CD4-positive, alpha-beta T cell (primary cell): Measurements from ENCODE around the gene VWA3B. TPM values are rescaled to one million over a fixed set of nuclear protein-coding genes. Genes with fewer than 3 reads are reported as not detected.

Experiments used
- ATAC-seq: fragments of 200-7000 bp; cut with Tn5 transposase; one replicate; pipeline ENCODE4 v1.10.0; 2022; ENCODE audit warnings: mild to moderate bottlenecking; ENCODE audit not compliant: poor library complexity
- CTCF ChIA-PET: fragments of 350-600 bp; sonication (Branson Sonifier 250); formaldehyde crosslinking; loops from one replicate; lab custom pipeline; 2021; ENCODE audit warnings: antibody characterized with exemption, inconsistent platforms; lab: Charles Lee
- POLR2A ChIA-PET: fragments of 350-600 bp; sonication (Branson Sonifier 250); formaldehyde crosslinking; loops from one replicate; lab custom pipeline; 2021; ENCODE audit warnings: antibody characterized with exemption, inconsistent platforms; lab: Charles Lee
- DNase-seq, 14 experiments: peaks; one replicate each; pipeline ENCODE4 v3.0.0-alpha.2; 2013 to 2020; ENCODE audit warnings: mixed read lengths in 2 of 14
- H3K27ac ChIP-seq, 2 donors: one replicate each; pipeline versions ENCODE4 v1.5.1 to v1.7.0; 2013; ENCODE audit warnings: low read length in 2 of 2, low read depth in 1 of 2, mild to moderate bottlenecking in 1 of 2
- H3K27me3 ChIP-seq, 2 experiments: 1 replicate in 1 of 2; 2 replicates in 1 of 2; pipeline versions ENCODE4 v1.6.1 to v1.7.0; 2013; ENCODE audit warnings: low read length in 2 of 2, control low read depth in 1 of 2, mild to moderate bottlenecking in 1 of 2, moderate library complexity in 1 of 2; ENCODE audit not compliant: insufficient read depth in 2 of 2, control insufficient read depth in 1 of 2
- H3K36me3 ChIP-seq: one replicate; pipeline ENCODE4 v1.6.1; 2013; ENCODE audit warnings: low read length, control low read depth; ENCODE audit not compliant: insufficient read depth
- H3K4me1 ChIP-seq: one replicate; pipeline ENCODE4 v1.6.1; 2013; ENCODE audit warnings: low read length, control low read depth; ENCODE audit not compliant: insufficient read depth
- H3K4me3 ChIP-seq: one replicate; pipeline ENCODE4 v1.5.1; 2013; ENCODE audit warnings: mild to moderate bottlenecking, low read length, moderate library complexity
- H3K9me3 ChIP-seq, 2 experiments: 1 replicate in 1 of 2; 2 replicates in 1 of 2; pipeline versions ENCODE4 v1.6.1 to v1.7.0; 2013; ENCODE audit warnings: low read length in 2 of 2, mild to moderate bottlenecking in 2 of 2, control low read depth in 1 of 2, moderate library complexity in 1 of 2; ENCODE audit not compliant: control insufficient read depth in 1 of 2, insufficient read depth in 1 of 2
- H3K27ac Mint-ChIP-seq: one replicate; pipeline ENCODE4 v1.8.0; 2020; ENCODE audit warnings: mixed read lengths
- H3K27me3 Mint-ChIP-seq: one replicate; pipeline ENCODE4 v1.8.0; 2021; ENCODE audit warnings: mixed read lengths
- H3K36me3 Mint-ChIP-seq: one replicate; pipeline ENCODE4 v1.8.0; 2021; ENCODE audit warnings: low read depth, mixed read lengths
- H3K4me1 Mint-ChIP-seq: one replicate; pipeline ENCODE4 v1.8.0; 2021; ENCODE audit warnings: low read depth, mixed read lengths
- H3K4me3 Mint-ChIP-seq: one replicate; pipeline ENCODE4 v1.8.0; 2020; ENCODE audit warnings: mild to moderate bottlenecking, mixed read lengths
- H3K9me3 Mint-ChIP-seq: one replicate; pipeline ENCODE4 v1.8.0; 2020; ENCODE audit warnings: mixed read lengths
- intact Hi-C, 2 experiments: fragments of 100-400 bp; cut with DNase I in 1 of 2; cut with micrococcal nuclease in 1 of 2; formaldehyde crosslinking; loops; one replicate each; pipeline versions ENCODE4 v1.15.1 to v1.9.0; 2023 to 2025; cut with DNase I, micrococcal nuclease
- total RNA-seq, 174 experiments: library from RNA in 2 of 174; stranded (reverse) in 2 of 174; gene quantifications; one replicate each; pipeline ENCODE4 v1.2.3 and lab custom pipeline; 2021 to 2026
- TF ChIP-seq, protein P1 (sequence below): fragments of 200-600 bp; IDR thresholded peaks from one replicate; pipeline ENCODE4 v1.8.0; 2022; ENCODE audit warnings: antibody characterized with exemption, mild to moderate bottlenecking

Gene VWA3B
- total RNA-seq, 2 experiments from 2014 or later = not detected

- Histone ChIP-seq H3K9me3 (peaks cover 0 to 9% of the 10 kb centered on the region in 2 experiments), H3K27ac (no peak overlapping the region), H3K4me1 (no peaks in the 10 kb centered on the region), H3K4me3 (no peak overlapping the region), H3K27me3 (peaks cover 11 to 31% of the 10 kb centered on the region in 2 experiments), H3K36me3 (no peaks in the 10 kb centered on the region)
- ATAC-seq = no peak
- Mint-ChIP-seq H3K4me1 (no peaks in the 10 kb centered on the region), H3K9me3 (no peaks in the 10 kb centered on the region), H3K27ac (no peak overlapping the region), H3K4me3 (no peak overlapping the region), H3K36me3 (no peaks in the 10 kb centered on the region), H3K27me3 (peaks cover 63% of the 10 kb centered on the region)
- TF ChIP-seq, protein P1, sequence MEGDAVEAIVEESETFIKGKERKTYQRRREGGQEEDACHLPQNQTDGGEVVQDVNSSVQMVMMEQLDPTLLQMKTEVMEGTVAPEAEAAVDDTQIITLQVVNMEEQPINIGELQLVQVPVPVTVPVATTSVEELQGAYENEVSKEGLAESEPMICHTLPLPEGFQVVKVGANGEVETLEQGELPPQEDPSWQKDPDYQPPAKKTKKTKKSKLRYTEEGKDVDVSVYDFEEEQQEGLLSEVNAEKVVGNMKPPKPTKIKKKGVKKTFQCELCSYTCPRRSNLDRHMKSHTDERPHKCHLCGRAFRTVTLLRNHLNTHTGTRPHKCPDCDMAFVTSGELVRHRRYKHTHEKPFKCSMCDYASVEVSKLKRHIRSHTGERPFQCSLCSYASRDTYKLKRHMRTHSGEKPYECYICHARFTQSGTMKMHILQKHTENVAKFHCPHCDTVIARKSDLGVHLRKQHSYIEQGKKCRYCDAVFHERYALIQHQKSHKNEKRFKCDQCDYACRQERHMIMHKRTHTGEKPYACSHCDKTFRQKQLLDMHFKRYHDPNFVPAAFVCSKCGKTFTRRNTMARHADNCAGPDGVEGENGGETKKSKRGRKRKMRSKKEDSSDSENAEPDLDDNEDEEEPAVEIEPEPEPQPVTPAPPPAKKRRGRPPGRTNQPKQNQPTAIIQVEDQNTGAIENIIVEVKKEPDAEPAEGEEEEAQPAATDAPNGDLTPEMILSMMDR = no peak
- ChIA-PET POLR2A (no interaction called here), CTCF (no interaction called here)
- DNase-seq = no peak
- intact Hi-C loops = no loop called here
These were observed 194.6 kb downstream of the VWA3B start for GRCh38 chr2:98281607-98282006.

DNA sequence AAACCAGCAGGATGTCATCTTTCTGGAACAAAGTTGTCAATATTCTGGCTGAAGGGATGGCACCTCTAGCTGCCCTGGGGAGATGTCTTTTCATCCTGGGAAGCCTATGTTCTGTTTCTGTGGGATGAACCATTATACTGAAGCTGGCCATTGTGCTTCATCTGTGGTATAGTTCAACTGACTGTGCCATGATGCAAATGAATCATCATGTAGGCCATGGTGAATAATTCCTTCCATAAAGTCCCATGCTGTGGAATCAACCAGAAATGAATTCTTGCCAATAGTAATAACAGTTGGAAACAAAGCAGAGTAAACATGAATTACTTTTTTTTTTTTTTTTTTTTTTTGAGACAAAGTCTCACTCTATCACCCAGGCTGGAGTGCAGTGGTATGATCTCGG is 195.1 kb downstream of the VWA3B start:
- no peak for DNase-seq
- H3K27ac ChIP-seq = no peak overlapping the region
- POLR2A ChIA-PET = no interaction called here
- TF ChIP-seq, protein P1 = no peak
- ATAC-seq = no peak
- H3K36me3 ChIP-seq = no peaks in the 10 kb centered on the region
- peaks cover 14 to 32% of the 10 kb centered on the region in 2 experiments for H3K27me3 ChIP-seq
- H3K36me3 Mint-ChIP-seq = no peaks in the 10 kb centered on the region
- H3K4me1 ChIP-seq = no peaks in the 10 kb centered on the region
- no peak overlapping the region for H3K4me3 Mint-ChIP-seq
- CTCF ChIA-PET = no interaction called here
- H3K4me3 ChIP-seq = no peak overlapping the region
- H3K27ac Mint-ChIP-seq = no peak overlapping the region
- no peaks in the 10 kb centered on the region for H3K9me3 Mint-ChIP-seq
- intact Hi-C loops = no loop called here
- H3K9me3 ChIP-seq = peaks cover 0 to 9% of the 10 kb centered on the region in 2 experiments
- no peaks in the 10 kb centered on the region for H3K4me1 Mint-ChIP-seq
- H3K27me3 Mint-ChIP-seq = peaks cover 68% of the 10 kb centered on the region

DNA sequence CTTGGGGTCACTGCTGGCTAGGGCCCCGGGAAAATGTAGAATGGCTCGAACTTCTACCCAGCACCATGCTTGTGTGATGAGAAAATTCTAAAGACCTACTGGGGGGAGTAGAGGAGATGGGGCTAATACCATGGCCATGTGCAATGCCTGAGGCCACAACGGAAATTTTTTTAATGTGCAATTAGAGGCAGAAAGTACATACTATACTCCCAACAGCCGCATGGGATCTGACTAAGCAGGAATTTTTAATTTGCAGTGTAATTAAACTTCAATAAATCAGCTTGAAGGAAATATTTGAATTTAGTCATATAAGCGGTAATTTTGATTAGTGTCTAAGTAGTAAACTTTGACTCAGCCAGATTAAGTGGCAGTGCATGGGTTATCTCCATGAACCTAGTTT is 206.1 kb downstream of the VWA3B start:
- CTCF ChIA-PET = no interaction called here
- no peak overlapping the region for H3K4me3 Mint-ChIP-seq
- H3K36me3 ChIP-seq = no peaks in the 10 kb centered on the region
- no peaks in the 10 kb centered on the region for H3K4me1 Mint-ChIP-seq
- H3K36me3 Mint-ChIP-seq = no peaks in the 10 kb centered on the region
- no peak overlapping the region for H3K4me3 ChIP-seq
- intact Hi-C loops = no loop called here
- TF ChIP-seq, protein P1 = no peak
- peaks cover 48% of the 10 kb centered on the region for H3K27me3 Mint-ChIP-seq
- POLR2A ChIA-PET = no interaction called here
- no peak overlapping the region for H3K27ac ChIP-seq
- H3K27ac Mint-ChIP-seq = no peak overlapping the region
- no peak for DNase-seq
- no peaks in the 10 kb centered on the region for H3K4me1 ChIP-seq
- peaks cover 4 to 6% of the 10 kb centered on the region in 2 experiments for H3K9me3 ChIP-seq
- peaks cover 2% of the 10 kb centered on the region for H3K9me3 Mint-ChIP-seq
- peaks cover 7 to 16% of the 10 kb centered on the region in 2 experiments for H3K27me3 ChIP-seq
- no peak for ATAC-seq
